MM.1S (cell line): Measurements from ENCODE around the gene KDM4D.

Source experiments
- EZH2 ChIP-seq: fragments of 300-600 bp; sonication (generic); optimal IDR thresholded peaks from 2 replicates; pipeline ENCODE3; 2017; ENCODE audit warnings: low read depth, mild to moderate bottlenecking, antibody characterized with exemption, low read length, mixed read lengths
- TF ChIP-seq, protein P1 (sequence below): fragments of 300-600 bp; sonication (generic); IDR thresholded peaks from 2 replicates; pipeline ENCODE4 v1.5.1; 2016; ENCODE audit warnings: antibody characterized with exemption, low read length, mixed read lengths

DNA sequence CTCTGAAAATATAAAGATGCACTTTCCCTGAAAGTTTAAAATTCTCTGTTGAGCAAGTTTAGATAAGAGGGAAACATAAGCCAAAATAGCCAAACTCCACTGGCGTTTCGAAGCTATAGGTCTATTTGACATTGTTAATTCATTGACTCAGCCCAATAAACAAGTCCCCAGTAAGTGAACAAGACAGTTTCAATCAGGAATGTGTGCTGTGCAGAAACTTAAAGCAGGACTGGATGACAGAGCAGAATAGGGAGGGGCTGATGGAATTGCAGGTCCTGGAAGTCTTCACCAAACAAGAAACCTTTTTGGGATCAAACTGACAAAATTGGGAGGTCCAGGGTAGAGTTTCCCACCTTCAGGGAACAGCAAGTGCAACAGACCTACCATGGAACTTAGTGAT lies 42.6 kb downstream of the KDM4D start:
- no peak for TF ChIP-seq EZH2
- TF ChIP-seq, protein P1, sequence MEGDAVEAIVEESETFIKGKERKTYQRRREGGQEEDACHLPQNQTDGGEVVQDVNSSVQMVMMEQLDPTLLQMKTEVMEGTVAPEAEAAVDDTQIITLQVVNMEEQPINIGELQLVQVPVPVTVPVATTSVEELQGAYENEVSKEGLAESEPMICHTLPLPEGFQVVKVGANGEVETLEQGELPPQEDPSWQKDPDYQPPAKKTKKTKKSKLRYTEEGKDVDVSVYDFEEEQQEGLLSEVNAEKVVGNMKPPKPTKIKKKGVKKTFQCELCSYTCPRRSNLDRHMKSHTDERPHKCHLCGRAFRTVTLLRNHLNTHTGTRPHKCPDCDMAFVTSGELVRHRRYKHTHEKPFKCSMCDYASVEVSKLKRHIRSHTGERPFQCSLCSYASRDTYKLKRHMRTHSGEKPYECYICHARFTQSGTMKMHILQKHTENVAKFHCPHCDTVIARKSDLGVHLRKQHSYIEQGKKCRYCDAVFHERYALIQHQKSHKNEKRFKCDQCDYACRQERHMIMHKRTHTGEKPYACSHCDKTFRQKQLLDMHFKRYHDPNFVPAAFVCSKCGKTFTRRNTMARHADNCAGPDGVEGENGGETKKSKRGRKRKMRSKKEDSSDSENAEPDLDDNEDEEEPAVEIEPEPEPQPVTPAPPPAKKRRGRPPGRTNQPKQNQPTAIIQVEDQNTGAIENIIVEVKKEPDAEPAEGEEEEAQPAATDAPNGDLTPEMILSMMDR, result no peak
